Stimulated activated memory B cell treated with anti-CD40 and anti-IgM and Interleukin-4, amounts not matched to agents 10 μg/mL and 1 μg/mL and 100 μg/mL, for 72 hours (primary cell): ENCODE measurements around the gene PTPRN2.
A peak's percentile ranks its signal among the peaks of the same experiment; 100 is the strongest.

Experiments used
- ATAC-seq: fragments of 150-1000 bp; cut with Tn5 transposase; 2 replicates; pipeline ENCODE4 v1.10.0; 2021
- H3K27ac Mint-ChIP-seq: one replicate; pipeline ENCODE4 v1.8.0; 2022; ENCODE audit warnings: mild to moderate bottlenecking, mixed read lengths
- H3K27me3 Mint-ChIP-seq: one replicate; pipeline ENCODE4 v1.8.0; 2022; ENCODE audit warnings: mixed read lengths
- H3K36me3 Mint-ChIP-seq: one replicate; pipeline ENCODE4 v1.8.0; 2022; ENCODE audit warnings: mixed read lengths
- H3K4me1 Mint-ChIP-seq: one replicate; pipeline ENCODE4 v1.8.0; 2022; ENCODE audit warnings: mixed read lengths
- H3K4me3 Mint-ChIP-seq: one replicate; pipeline ENCODE4 v1.8.0; 2022; ENCODE audit warnings: mild to moderate bottlenecking, moderate library complexity, mixed read lengths
- H3K9me3 Mint-ChIP-seq: one replicate; pipeline ENCODE4 v1.8.0; 2022; ENCODE audit warnings: mixed read lengths

PTPRN2 gene

DNA sequence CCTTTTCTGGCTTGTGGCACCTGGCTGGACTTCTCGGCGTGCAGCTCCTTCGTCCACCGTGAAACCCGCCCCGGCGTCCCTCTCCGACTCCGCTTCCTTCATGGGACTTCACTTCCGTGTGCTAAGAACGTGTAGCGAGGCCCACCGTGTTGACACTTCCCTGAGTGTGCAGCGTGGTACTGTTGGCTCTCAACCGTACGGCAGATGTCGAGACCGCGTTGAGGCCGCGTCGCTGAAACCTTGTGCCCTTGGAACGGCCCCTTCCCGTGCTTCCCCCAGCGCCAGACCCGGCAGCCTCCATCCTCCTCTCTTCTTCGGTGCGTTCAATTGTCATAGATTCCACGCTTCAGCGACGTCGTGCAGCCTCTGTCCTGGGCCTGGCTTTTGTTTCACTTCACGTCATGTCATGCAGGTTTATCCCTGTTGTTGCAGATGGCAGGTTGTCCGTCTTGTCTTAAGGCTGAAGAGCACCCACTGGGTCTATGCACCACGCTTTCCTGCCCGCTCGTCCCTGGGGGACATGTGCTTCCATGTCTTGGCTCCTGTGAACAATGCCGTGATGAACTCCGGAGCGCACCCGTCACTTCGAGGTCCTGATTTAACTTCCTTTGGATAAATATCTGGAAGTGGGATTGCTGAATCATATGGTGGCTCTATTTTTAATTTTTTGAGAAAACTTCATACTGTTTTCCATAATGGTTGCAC lies 785.5 kb downstream of the PTPRN2 start:
- Mint-ChIP-seq H3K27ac (no peak overlapping the region), H3K4me3 (no peak overlapping the region), H3K27me3 (no peaks in the 10 kb centered on the region), H3K36me3 (no peaks in the 10 kb centered on the region), H3K4me1 (no peaks in the 10 kb centered on the region), H3K9me3 (peaks cover 8% of the 10 kb centered on the region)
- no peak for ATAC-seq

DNA sequence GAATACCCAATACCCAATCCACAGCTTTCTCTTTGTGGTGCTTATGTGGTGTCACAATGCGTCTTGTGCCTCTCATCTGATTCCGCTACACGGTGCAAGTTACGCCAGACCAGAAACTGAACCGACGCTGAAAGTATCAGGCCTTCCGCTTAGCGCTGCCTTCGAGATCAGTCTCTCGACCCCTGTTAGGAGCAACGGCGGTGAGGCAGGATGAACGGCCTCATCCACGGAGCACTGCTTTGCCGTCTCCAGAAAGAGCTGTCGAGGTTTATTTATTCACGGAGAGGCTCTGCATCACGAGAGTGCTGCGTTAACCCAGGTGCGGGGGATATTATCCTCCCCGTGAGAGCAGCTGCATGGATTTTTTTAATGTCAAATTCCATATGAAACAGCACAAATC lies 786.5 kb downstream of the PTPRN2 start:
- Mint-ChIP-seq H3K36me3 (no peaks in the 10 kb centered on the region), H3K27me3 (no peaks in the 10 kb centered on the region), H3K4me3 (no peak overlapping the region), H3K4me1 (no peaks in the 10 kb centered on the region), H3K27ac (no peak overlapping the region), H3K9me3 (peaks cover 8% of the 10 kb centered on the region)
- ATAC-seq = no peak

- H3K36me3 Mint-ChIP-seq = no peaks in the 10 kb centered on the region
- no peaks in the 10 kb centered on the region for H3K27me3 Mint-ChIP-seq
- no peak for ATAC-seq
- no peak overlapping the region for H3K27ac Mint-ChIP-seq
- H3K4me3 Mint-ChIP-seq = no peak overlapping the region
- H3K4me1 Mint-ChIP-seq = no peaks in the 10 kb centered on the region
- peaks cover 8% of the 10 kb centered on the region for H3K9me3 Mint-ChIP-seq
Observed at GRCh38 chr7:157800281-157800680, 787.3 kb downstream of the PTPRN2 start.

DNA sequence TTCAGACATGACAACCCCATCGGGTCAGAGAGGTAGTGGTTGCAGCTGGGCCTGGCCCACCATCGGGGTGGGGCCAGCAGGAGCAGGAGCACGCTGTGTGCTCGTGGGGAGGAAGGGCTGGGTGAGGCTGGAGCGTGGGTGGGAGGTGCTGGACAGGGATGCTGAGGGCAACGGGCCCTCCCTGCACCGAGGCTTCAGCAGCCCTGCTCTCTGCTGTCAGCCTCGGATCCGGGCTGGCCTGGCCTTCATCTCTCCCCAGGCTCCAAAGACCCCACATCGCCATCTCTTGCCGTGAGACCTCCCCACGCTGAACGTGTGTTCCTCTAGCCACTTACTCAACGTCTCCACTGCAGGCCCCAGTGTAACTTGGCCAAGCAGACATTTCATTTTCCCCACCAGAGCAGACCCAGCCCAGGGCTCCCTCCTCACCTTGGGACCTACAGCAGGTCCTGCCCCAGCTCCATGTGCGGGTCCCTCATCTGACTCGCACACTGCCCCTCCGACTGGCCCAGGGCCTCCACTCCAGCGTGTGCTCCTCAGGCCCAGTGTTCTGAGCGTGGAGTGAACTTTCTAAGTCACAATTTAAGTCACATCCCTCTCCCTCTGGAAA lies 788.4 kb downstream of the PTPRN2 start:
- Mint-ChIP-seq H3K4me1 (no peaks in the 10 kb centered on the region), H3K36me3 (no peaks in the 10 kb centered on the region), H3K27me3 (no peaks in the 10 kb centered on the region), H3K27ac (no peak overlapping the region), H3K9me3 (peaks cover 5% of the 10 kb centered on the region), H3K4me3 (no peak overlapping the region)
- ATAC-seq = peak; percentile 31

GRCh38 chr7:157797361-157797760 lies 790.3 kb downstream of the PTPRN2 start:
- Mint-ChIP-seq H3K36me3 (no peaks in the 10 kb centered on the region), H3K4me1 (no peaks in the 10 kb centered on the region), H3K9me3 (peaks cover 4% of the 10 kb centered on the region), H3K27me3 (no peaks in the 10 kb centered on the region), H3K4me3 (no peak overlapping the region), H3K27ac (no peak overlapping the region)
- no peak for ATAC-seq

DNA sequence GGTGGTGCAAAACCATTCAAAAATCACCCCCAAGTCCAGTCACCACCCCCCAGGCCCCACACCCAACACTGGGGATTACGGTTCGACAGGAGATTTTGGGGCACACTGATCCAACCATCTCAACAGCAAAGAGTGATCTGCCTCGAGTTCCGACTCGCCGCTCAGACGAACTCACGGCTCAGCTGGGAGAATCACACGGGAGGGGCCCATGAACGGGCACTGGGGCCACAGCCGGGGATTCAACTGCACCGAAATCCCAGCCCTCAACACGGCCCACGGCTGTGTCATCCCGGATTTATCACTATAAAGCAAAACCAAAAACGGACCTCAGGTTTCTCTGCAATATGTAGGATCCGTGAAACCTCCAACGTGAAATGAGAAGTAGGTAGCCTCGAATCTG lies 790.8 kb downstream of the PTPRN2 start:
- no peaks in the 10 kb centered on the region for H3K4me1 Mint-ChIP-seq
- H3K36me3 Mint-ChIP-seq = no peaks in the 10 kb centered on the region
- no peak for ATAC-seq
- no peak overlapping the region for H3K4me3 Mint-ChIP-seq
- H3K9me3 Mint-ChIP-seq = no peaks in the 10 kb centered on the region
- no peak overlapping the region for H3K27ac Mint-ChIP-seq
- no peaks in the 10 kb centered on the region for H3K27me3 Mint-ChIP-seq

GRCh38 chr7:157795643-157796042 lies 792.0 kb downstream of the PTPRN2 start:
- H3K27ac Mint-ChIP-seq = no peak overlapping the region
- H3K4me3 Mint-ChIP-seq = no peak overlapping the region
- no peak for ATAC-seq
- H3K27me3 Mint-ChIP-seq = no peaks in the 10 kb centered on the region
- no peaks in the 10 kb centered on the region for H3K9me3 Mint-ChIP-seq
- H3K4me1 Mint-ChIP-seq = no peaks in the 10 kb centered on the region
- no peaks in the 10 kb centered on the region for H3K36me3 Mint-ChIP-seq

- ATAC-seq = no peak
- Mint-ChIP-seq H3K27me3 (no peaks in the 10 kb centered on the region), H3K9me3 (peaks cover under 1% of the 10 kb centered on the region), H3K36me3 (no peaks in the 10 kb centered on the region), H3K27ac (no peak overlapping the region), H3K4me3 (no peak overlapping the region), H3K4me1 (no peaks in the 10 kb centered on the region)
Observed at GRCh38 chr7:157795199-157795598, 792.4 kb downstream of the PTPRN2 start.

- H3K4me1 Mint-ChIP-seq = no peaks in the 10 kb centered on the region
- H3K4me3 Mint-ChIP-seq = no peak overlapping the region
- H3K36me3 Mint-ChIP-seq = no peaks in the 10 kb centered on the region
- no peaks in the 10 kb centered on the region for H3K27me3 Mint-ChIP-seq
- no peak for ATAC-seq
- peaks cover 6% of the 10 kb centered on the region for H3K9me3 Mint-ChIP-seq
- H3K27ac Mint-ChIP-seq = no peak overlapping the region
Observed at GRCh38 chr7:157794746-157795065, 792.9 kb downstream of the PTPRN2 start.

DNA sequence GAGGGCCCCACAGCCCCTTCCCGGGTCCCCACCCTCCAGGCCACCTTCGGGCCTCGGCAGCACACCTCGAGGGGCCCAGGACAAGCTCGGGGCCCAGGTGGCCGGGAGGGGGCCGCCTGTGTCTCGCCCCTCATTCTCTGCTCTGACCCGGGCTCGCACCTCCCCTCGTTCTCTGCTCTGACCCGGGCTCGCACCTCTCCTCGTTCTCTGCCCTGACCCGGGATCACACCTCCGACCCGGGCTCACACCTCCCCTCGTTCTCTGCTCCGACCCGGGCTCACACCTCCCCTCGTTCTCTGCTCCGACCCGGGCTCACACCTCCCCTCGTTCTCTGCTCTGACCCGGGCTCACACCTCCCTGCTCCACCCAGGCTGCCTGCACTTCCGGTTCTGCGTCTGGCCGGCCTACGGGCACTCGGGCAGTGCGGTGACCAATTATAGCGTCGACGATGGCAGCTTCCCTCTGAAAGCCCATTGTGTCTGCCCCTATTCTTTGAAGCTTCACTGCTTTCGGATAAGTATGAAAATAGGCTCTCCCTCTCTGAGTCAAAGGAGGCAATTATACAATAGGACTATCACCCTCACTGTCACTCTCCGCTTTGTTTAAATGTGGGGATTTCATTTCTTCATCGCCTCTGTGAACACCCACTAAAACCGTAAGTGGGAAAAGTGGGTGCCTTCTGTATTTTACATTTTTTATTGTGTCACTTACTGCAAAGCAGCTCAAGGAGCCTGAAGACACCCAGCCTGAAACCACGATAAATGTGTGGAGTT lies 793.5 kb downstream of the PTPRN2 start:
- Mint-ChIP-seq H3K27ac (no peak overlapping the region), H3K4me1 (no peaks in the 10 kb centered on the region), H3K4me3 (no peak overlapping the region), H3K27me3 (no peaks in the 10 kb centered on the region), H3K36me3 (no peaks in the 10 kb centered on the region), H3K9me3 (peaks cover 8% of the 10 kb centered on the region)
- no peak for ATAC-seq

- H3K36me3 Mint-ChIP-seq = no peaks in the 10 kb centered on the region
- H3K27ac Mint-ChIP-seq = no peak overlapping the region
- no peaks in the 10 kb centered on the region for H3K4me1 Mint-ChIP-seq
- no peak for ATAC-seq
- H3K4me3 Mint-ChIP-seq = no peak overlapping the region
- no peaks in the 10 kb centered on the region for H3K27me3 Mint-ChIP-seq
- H3K9me3 Mint-ChIP-seq = peaks cover 8% of the 10 kb centered on the region
Observed at GRCh38 chr7:157793087-157793353, 794.6 kb downstream of the PTPRN2 start.

DNA sequence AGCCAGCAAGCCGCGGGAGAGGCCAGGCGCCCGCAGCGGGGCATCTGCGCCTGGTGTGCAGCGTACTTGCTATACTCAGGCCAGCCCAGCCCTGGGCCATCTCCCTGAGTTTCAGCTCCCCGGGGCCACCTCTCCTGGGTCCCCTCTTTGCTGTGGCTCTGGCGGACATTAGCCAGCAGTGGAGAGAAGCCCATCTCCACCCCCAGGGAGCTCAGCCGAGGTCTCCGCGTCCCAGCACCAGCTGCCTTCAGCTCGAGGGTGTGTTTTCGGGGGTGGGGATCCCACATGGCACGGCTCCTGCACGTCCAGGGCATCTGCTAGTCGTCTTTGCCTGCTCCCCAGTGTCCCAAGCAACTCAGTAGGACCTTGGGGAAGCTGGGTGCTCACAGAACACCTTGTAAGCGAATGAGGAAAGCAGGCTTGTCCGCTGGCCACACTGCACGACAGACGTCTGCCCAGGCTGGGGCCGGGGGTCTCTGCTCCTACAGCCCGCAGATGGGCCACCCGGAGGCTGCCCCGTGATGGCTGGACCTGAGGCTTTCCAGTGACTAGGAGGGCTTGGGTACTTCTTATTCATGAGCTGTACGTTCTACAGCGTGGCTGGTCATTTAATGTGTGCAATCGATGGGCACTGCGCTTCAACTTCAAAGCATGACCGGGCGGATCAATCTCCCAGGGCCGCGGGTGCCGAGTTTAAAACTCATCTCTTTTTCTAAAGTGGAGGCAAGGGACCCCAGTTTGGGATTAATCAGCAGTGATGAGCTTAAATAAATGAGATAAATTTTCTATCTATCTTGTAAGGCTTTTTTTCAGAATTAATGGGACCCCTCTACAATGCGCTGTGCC lies 795.2 kb downstream of the PTPRN2 start:
- no peak overlapping the region for H3K27ac Mint-ChIP-seq
- H3K4me3 Mint-ChIP-seq = no peak overlapping the region
- no peaks in the 10 kb centered on the region for H3K4me1 Mint-ChIP-seq
- ATAC-seq = no peak
- H3K9me3 Mint-ChIP-seq = peaks cover 8% of the 10 kb centered on the region
- no peaks in the 10 kb centered on the region for H3K27me3 Mint-ChIP-seq
- no peaks in the 10 kb centered on the region for H3K36me3 Mint-ChIP-seq

- Mint-ChIP-seq H3K4me3 (no peak overlapping the region), H3K4me1 (no peaks in the 10 kb centered on the region), H3K9me3 (peaks cover 8% of the 10 kb centered on the region), H3K27me3 (no peaks in the 10 kb centered on the region), H3K27ac (no peak overlapping the region), H3K36me3 (no peaks in the 10 kb centered on the region)
- no peak for ATAC-seq
Observed at GRCh38 chr7:157791666-157792065, 796.0 kb downstream of the PTPRN2 start.

- Mint-ChIP-seq H3K4me1 (no peaks in the 10 kb centered on the region), H3K4me3 (no peak overlapping the region)
- ATAC-seq = no peak
Observed at GRCh38 chr7:157791261-157791660, 796.4 kb downstream of the PTPRN2 start.

GRCh38 chr7:157789942-157790341 lies 797.7 kb downstream of the PTPRN2 start:
- H3K9me3 Mint-ChIP-seq = peaks cover 8% of the 10 kb centered on the region
- ATAC-seq = no peak
- H3K4me3 Mint-ChIP-seq = no peak overlapping the region
- no peaks in the 10 kb centered on the region for H3K4me1 Mint-ChIP-seq
- no peaks in the 10 kb centered on the region for H3K27me3 Mint-ChIP-seq
- no peaks in the 10 kb centered on the region for H3K36me3 Mint-ChIP-seq
- H3K27ac Mint-ChIP-seq = no peak overlapping the region

More at GRCh38 chr7:157791261-157791660, 796.4 kb downstream of the PTPRN2 start:
- Mint-ChIP-seq H3K9me3 (peaks cover 8% of the 10 kb centered on the region), H3K27me3 (no peaks in the 10 kb centered on the region), H3K36me3 (no peaks in the 10 kb centered on the region), H3K27ac (no peak overlapping the region)
